22Rv1 (cell line): ENCODE measurements around the gene EPHA8.

Source experiments
- CTCF ChIP-seq: fragments of 450-650 bp; IDR thresholded peaks from 2 replicates; pipeline ENCODE4 v1.5.1; 2017; ENCODE audit warnings: mild to moderate bottlenecking
- ZFX ChIP-seq: fragments of 450-650 bp; IDR thresholded peaks from 2 replicates; pipeline ENCODE4 v1.6.1; 2017; ENCODE audit warnings: antibody characterized with exemption, borderline replicate concordance

DNA sequence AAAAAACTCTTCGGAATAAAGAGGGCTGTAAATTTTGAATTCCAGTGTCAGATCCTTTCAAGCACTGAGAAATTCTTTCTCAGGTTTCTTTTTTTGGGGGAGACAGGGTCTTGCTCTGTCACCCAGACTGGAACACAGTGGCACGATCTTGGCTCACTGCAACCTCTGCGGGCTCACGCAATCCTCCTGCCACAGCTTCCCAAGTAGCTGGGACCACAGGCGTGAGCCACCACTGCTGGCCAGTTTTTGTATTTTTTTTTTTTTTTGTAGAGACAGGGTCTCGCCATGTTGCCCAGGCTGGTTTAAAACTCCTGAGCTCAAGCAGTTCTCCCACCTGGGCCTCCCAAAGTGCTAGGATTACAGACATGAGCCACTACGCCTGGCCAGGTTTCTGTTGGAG is 34.8 kb upstream of the EPHA8 start:
- TF ChIP-seq CTCF (no peak), ZFX (no peak)
